SKM-1 (cell line): ENCODE data around the gene MARK3.

ENCODE experiments used
- DNase-seq: peaks from one replicate; lab custom pipeline; 2025; ENCODE audit not compliant: unreplicated experiment; lab: John Stamatoyannopoulos, UW

Gene MARK3

DNA sequence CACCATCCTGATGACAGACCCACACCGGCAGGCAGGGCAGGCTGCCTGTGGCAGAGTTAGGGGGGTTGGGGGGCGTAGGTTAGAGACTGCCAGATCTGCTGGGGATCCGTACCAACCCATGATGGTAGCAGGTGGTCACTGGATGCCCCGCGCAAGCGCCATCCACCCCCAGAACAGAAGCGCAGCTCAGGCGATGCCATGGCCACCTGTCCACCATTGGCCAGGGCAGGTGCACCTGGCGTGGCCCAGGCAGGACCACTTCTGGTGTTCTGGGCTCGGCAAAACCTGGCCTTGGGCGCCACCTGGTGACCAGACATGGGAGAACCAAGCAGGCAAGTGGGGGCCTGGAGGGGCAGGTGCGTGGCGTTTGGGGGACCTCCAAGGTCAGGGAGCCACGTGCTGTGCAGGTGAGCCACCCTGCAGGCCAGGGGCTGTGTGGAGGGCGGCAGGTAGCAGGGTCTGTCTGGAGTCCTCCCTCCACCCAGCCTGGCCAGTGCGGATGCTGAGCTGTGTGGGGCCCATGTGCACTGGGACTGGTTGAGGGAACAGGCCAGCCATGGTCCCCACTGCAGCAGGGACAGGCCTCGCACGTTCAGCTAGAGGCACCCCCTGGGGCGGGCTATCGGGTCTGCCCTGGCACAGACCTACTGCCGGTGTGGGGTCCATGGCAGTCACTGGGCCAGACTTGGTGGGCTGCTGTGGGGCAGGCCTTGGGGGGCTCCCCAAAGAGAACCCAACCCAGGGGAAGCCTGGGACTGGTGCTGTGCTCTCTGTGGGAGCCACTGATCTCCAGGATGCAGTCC lies 161.6 kb downstream of the MARK3 start:
- no peak for DNase-seq

- no peak for DNase-seq
Measured at GRCh38 chr14:103547455-103547940, 162.3 kb downstream of the MARK3 start.

DNA sequence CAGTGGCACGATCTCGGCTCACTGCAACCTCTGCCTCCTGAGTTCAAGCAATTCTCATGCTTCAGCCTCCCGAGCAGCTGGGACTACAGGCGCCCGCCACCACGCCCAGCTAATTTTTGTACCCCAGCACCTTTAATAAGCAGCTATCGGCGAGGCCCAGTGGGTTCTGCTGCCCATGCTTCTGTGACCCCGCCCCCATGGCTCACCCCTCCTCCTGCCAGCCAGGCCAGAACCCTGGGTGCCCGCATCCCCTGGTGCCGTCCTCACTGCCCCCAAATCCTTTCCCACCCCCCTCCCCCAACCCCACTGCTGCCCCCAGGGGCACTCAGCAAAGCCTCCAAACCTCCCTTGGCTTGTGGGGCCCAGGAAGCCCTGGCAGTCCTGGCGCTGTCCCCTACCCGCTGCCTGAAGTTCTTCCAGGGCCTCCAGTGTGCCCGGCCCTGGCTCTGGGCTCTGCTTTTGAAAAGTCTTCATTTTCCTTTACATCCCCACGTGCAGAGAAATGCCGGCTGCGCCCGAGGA lies 162.8 kb downstream of the MARK3 start:
- no peak for DNase-seq

GRCh38 chr14:103548463-103549351 lies 163.5 kb downstream of the MARK3 start:
- no peak for DNase-seq

DNA sequence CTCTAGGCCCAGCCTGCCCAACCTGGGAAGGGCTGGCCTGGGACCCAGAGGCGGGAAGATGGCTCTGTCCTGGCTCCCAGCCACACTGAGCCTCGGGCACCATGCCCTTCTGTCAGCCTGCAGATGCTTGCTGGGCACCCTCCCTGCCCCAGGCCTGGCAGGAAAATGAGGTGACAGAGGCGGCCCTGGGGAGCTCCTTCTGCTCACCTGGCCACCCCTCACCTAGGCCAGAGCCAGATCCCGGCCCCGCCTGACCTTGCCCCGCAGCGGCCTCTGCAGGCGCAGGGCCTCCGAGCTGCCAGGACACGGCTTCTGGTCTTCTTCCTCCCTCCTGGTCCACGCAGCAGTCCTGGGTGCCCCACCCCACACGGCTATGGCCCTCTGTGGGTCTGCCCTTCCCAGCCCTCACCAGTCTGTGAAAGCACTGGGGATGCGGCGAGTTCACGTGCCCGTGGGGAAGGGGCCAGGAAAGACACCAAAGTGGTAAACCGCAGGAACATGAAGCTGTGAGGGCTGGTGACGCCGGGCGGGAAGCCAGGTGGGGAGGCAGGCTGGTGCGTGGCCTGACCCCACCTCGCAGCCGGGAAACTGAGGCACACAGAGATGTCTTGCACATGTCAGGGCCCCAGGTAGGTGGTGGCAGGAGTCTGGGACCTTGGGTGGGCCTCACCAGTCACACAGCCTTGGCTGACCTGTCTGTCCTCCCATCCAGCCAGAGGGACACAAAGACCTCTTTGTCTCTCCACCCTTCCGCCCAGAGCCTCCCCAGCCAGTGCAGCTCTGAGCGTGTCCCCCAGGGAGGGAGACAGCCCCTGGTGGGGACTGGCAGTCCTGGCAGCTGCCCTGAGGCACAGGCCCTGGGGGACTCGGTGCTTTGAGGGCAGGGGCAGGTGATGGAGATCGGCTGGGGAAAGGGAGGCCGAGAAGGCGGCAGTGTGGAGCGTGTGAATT lies 164.4 kb downstream of the MARK3 start:
- no peak for DNase-seq

DNA sequence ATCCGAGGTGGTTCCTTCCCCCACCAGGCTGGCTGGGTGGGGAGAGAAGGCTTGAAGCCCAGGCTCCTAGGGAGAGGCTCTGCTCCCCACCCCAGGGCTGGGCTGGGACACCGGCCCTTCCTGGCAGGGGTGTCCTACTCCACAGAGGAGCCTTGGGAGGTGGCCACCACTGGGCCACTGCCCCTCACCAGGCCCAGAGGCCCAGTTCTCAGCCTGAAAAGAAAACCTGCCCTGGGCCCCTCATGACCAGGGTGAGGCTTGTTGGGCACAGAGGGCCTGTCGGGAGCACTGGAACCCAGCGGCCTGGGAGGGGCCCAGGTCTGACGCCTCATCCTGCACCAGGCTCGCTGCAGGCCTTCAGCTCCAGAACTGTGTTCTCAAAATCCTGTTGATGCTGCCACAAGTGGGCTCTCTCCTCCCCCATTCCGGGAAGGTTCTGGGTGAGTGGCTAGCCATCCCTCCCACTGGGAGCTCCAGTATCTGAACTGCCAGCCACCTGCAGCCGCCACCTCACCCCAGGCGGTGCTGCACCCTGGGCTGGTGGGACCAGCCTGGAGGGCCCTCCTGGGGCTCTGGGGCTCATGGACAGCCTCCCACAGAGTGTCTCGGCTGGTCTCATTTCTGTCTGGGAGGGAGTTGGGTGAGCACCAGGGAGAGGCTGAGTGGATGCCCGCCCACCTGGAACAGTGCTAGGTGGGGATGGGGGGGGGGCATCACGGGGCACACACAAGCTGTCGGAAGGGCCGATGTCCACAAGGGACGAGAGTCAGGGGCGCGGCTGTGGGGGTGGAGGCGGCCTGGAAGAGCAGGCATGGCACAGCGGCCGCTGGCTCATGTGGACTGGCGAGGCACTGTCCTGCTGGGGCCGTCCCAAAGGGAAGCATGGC lies 165.5 kb downstream of the MARK3 start:
- no peak for DNase-seq

DNA sequence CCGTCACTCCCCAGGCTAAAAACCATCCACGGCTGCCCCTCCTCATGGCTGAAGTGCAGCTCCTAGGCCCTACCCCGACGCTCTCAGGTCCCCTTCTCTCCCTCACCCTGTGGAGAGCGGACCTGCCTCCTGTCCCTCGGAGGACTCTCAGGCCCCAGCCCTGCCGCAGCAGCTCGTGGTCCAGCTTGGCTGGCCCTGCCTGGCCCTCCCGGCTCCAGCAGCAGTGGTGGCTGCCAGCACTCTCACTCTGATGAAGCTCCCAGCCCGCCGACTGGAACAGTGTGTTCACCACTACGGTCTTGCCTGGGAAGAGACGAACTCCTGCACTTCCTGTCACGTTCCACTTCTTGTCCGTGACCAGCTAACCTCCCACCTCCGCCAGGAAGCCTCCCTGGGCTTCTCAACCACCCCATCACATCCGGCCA lies 166.1 kb downstream of the MARK3 start:
- DNase-seq, result no peak

GRCh38 chr14:103552011-103552845 lies 167.0 kb downstream of the MARK3 start:
- no peak for DNase-seq

DNA sequence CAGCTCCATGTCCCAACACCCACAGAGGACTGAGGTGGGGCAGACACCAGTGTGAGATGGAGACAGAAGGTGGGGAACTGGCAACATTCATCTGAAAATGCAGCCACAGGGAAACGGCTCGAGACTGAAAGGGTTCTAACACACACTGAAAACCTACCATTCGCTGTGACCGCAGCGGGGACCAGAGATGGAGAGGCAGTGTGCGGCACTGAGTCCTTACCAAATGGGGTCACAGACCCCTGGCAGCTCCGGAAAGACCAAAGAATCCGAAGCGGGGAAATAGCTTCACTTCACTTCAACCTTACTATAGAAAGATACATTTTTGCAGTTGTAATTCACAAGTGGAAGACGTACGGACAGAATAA lies 167.6 kb downstream of the MARK3 start:
- no peak for DNase-seq
